Stromal cell of bone marrow (primary cell): Measurements from ENCODE around the gene YDJC.

Experiments
- DNase-seq: peaks from one replicate; pipeline ENCODE4 v3.0.0-alpha.2; 2012; ENCODE audit warnings: low read depth

Gene YDJC

GRCh38 chr22:21579474-21579851 lies 50.4 kb downstream of the YDJC start:
- DNase-seq = no peak
